ENCODE measurements around the gene PCDHGC4. TPM values are rescaled to one million over a fixed set of nuclear protein-coding genes. Genes with fewer than 3 reads are reported as not detected.

PCDHGC4 gene
- not detected for total RNA-seq

DNA sequence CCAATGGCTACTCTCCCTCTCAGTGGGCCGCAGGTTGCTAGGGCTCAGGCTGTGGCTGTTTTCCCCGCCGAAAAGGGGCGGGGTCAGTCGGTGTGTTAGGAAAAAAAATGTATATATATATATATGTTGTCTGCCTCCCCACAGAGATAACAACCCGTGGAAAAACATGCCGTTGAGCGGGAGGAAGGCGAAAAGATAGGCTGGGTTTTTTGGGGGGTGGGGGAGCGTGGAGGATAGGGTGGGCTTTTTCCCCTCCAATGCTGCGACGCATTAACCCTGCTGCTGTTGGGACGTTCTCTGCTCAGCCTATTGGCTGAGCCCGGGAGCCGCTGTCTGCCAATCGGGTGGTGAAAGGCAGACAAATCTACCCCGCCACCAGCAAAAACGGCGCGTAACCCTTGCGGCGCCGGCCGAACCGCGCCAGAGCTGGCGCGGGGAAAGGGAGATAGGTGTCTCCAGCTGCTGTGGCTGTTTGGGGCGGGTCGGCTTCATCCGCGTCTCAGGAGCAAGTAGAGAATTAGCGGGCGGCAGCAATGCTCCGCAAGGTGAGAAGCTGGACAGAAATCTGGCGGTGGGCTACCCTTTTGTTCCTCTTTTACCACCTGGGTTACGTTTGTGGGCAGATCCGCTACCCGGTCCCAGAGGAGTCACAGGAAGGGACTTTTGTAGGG, at the start of gene PCDHGC4:
TSS of gene PCDHGC4 (plus strand) at position 390 of the 671 bp plus-strand sequence. CDS start at position 534, 144 bp downstream.

DNA sequence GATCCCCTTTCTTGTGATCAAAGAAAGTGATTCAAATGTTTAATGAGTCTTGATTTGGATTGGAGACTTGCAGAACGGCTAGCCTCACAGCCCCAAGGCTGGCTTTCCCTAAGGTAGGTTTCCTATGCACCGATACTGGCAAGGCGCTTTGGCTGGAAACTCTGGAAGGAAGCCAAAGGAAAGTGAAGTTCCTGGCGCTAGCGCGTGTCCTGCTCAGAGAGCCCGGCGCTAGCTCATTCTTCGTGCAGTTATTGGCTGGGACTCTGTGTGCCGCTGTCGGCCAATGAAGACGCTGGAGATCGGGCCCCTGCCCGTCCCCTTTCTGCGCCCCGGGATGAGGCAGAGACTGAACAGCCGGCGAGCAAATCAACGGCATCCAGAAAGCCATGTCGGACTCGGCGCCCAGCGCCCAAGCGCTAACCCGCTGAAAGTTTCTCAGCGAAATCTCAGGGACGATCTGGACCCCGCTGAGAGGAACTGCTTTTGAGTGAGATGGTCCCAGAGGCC, 9.2 kb upstream of the PCDHGC4 start, which contains the start of gene PCDHGC3:
TSS of gene PCDHGC3 (plus strand) at position 342 of the 507 bp plus-strand sequence. CDS start at position 493, 151 bp downstream.

DNA sequence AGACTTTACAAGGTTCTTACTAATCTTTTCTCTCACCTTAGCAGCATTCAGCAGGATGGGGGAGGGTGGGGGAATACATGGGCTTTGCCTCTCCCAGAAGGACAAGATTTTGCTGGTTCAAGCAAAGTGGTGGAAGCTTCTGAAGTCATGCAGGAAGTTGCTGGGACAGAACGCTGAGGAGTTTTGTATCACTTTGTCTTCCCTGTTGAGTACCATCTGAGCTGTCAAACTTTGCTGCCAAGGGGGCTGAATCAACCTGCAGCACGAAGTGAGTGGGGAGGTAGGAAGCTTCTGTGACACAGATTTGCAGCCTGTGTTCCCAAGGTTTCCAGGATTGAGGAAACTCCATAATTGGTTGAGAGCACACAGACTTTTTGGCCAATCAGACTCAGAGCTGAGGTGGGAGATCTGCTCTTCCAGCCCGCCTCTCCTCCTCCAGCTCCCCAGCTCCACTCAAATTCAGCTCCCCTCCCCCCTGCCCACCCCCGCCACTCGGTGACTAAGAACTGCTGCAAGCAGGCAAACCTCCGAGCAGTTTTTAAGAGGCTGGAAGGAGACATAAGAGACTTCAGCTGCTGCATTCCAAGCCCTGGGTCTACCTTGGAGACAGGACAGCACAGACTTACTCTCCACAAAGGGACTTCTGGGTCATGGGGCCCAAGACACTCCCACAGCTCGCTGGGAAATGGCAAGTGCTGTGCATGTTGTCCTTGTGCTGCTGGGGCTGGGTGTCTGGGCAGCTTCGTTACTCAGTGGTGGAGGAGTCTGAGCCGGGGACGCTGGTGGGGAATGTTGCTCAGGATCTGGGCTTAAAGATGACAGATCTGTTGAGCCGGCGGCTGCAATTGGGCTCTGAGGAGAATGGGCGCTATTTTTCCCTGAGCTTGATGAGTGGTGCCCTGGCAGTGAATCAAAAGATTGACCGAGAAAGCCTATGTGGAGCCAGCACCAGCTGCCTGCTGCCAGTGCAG, 4.0 kb downstream of the PCDHGC4 start, which contains the start of gene PCDHGC5:
TSS of gene PCDHGC5 (plus strand) at position 491 of the 971 bp plus-strand sequence. CDS start at position 651, 160 bp downstream.

Other genes with a start within 250 kb of the PCDHGC4 start
- not detected for gene PCDHB15, start 239.6 kb upstream of the PCDHGC4 start, total RNA-seq
- gene SLC25A2, start 181.0 kb upstream of the PCDHGC4 start, total RNA-seq: 1 to 10 TPM in 1 of 2 experiments, under 1 TPM in 1; 0.45 to 1.1 TPM
- 10 to 100 TPM; 73.2 to 73.7 TPM for gene TAF7, start 164.2 kb upstream of the PCDHGC4 start, total RNA-seq
- not detected for gene PCDHGA1, start 154.5 kb upstream of the PCDHGC4 start, total RNA-seq
- not detected for gene PCDHGA2, start 146.3 kb upstream of the PCDHGC4 start, total RNA-seq
- gene PCDHGA3, start 141.2 kb upstream of the PCDHGC4 start, total RNA-seq: not detected
- gene PCDHGB1, start 134.9 kb upstream of the PCDHGC4 start, total RNA-seq: not detected
- under 1 TPM; 0.10 to 0.14 TPM for gene PCDHGA4, start 130.0 kb upstream of the PCDHGC4 start, total RNA-seq
- gene PCDHGB2, start 125.0 kb upstream of the PCDHGC4 start, total RNA-seq: under 1 TPM in 1 of 2 experiments, not detected in 1; 0.12 TPM
- gene PCDHGA5, start 120.9 kb upstream of the PCDHGC4 start, total RNA-seq: not detected
- under 1 TPM; 0.10 to 0.14 TPM for gene PCDHGB3, start 114.8 kb upstream of the PCDHGC4 start, total RNA-seq
- gene PCDHGA6, start 111.1 kb upstream of the PCDHGC4 start, total RNA-seq: under 1 TPM; 0.10 to 0.12 TPM
- gene PCDHGA7, start 102.3 kb upstream of the PCDHGC4 start, total RNA-seq: not detected
- gene PCDHGB4, start 97.3 kb upstream of the PCDHGC4 start, total RNA-seq: not detected
- gene PCDHGA8, start 92.4 kb upstream of the PCDHGC4 start, total RNA-seq: under 1 TPM in 1 of 2 experiments, not detected in 1; 0.05 TPM
- under 1 TPM in 1 of 2 experiments, not detected in 1; 0.08 TPM for gene PCDHGB5, start 87.1 kb upstream of the PCDHGC4 start, total RNA-seq
- under 1 TPM in 1 of 2 experiments, not detected in 1; 0.08 TPM for gene PCDHGA9, start 82.3 kb upstream of the PCDHGC4 start, total RNA-seq
- gene PCDHGB6, start 77.0 kb upstream of the PCDHGC4 start, total RNA-seq: under 1 TPM in 1 of 2 experiments, not detected in 1; 0.05 TPM
- gene PCDHGA10, start 72.0 kb upstream of the PCDHGC4 start, total RNA-seq: under 1 TPM; 0.05 TPM
- gene PCDHGB7, start 67.4 kb upstream of the PCDHGC4 start, total RNA-seq: under 1 TPM in 1 of 2 experiments, not detected in 1; 0.08 TPM
- under 1 TPM in 1 of 2 experiments, not detected in 1; 0.05 TPM for gene PCDHGA11, start 64.0 kb upstream of the PCDHGC4 start, total RNA-seq
- gene PCDHGA12, start 54.5 kb upstream of the PCDHGC4 start, total RNA-seq: not detected
- not detected for gene PCDHGC3, start 9.1 kb upstream of the PCDHGC4 start, total RNA-seq
- gene PCDHGC5, start 4.1 kb downstream of the PCDHGC4 start, total RNA-seq: not detected
- gene DIAPH1, start 134.0 kb downstream of the PCDHGC4 start, total RNA-seq: 100 to 1,000 TPM; 245 to 254 TPM
- 10 to 100 TPM; 67.0 to 69.4 TPM for gene HDAC3, start 151.8 kb downstream of the PCDHGC4 start, total RNA-seq
- 10 to 100 TPM; 22.9 to 25.3 TPM for gene RELL2, start 152.0 kb downstream of the PCDHGC4 start, total RNA-seq
- 10 to 100 TPM; 61.7 to 64.8 TPM for gene FCHSD1, start 166.4 kb downstream of the PCDHGC4 start, total RNA-seq
- gene ARAP3, start 197.2 kb downstream of the PCDHGC4 start, total RNA-seq: 1 to 10 TPM; 7.2 to 7.3 TPM